Muscle layer of duodenum (tissue), 2 donors: ENCODE results near the gene OPCML.

ENCODE experiments used
- H3K27ac ChIP-seq: one replicate; pipeline ENCODE4 v1.7.0; 2013; ENCODE audit warnings: mild to moderate bottlenecking, low read length
- H3K27me3 ChIP-seq: one replicate; pipeline ENCODE4 v1.7.0; 2013; ENCODE audit warnings: low read depth, mild to moderate bottlenecking, control low read depth, low read length
- H3K36me3 ChIP-seq, 2 donors: one replicate each; pipeline ENCODE4 v1.7.0; 2013; ENCODE audit warnings: low read length in 2 of 2, control low read depth in 1 of 2, mild to moderate bottlenecking in 1 of 2; ENCODE audit not compliant: insufficient read depth in 2 of 2, control insufficient read depth in 1 of 2
- H3K4me1 ChIP-seq, 2 donors: one replicate each; pipeline ENCODE4 v1.7.0; 2013; ENCODE audit warnings: low read length in 2 of 2, mild to moderate bottlenecking in 2 of 2, control low read depth in 1 of 2, moderate library complexity in 1 of 2; ENCODE audit not compliant: insufficient read depth in 2 of 2, control insufficient read depth in 1 of 2
- H3K4me3 ChIP-seq, 2 donors: one replicate each; pipeline ENCODE4 v1.7.0; 2013; ENCODE audit warnings: low read length in 2 of 2, low read depth in 1 of 2, mild to moderate bottlenecking in 1 of 2
- H3K9me3 ChIP-seq, 2 donors: one replicate each; pipeline ENCODE4 v1.7.0; 2013; ENCODE audit warnings: low read length in 2 of 2, control low read depth in 1 of 2, mild to moderate bottlenecking in 1 of 2; ENCODE audit not compliant: control insufficient read depth in 1 of 2
- donor health status: healthy.

The OPCML gene

DNA sequence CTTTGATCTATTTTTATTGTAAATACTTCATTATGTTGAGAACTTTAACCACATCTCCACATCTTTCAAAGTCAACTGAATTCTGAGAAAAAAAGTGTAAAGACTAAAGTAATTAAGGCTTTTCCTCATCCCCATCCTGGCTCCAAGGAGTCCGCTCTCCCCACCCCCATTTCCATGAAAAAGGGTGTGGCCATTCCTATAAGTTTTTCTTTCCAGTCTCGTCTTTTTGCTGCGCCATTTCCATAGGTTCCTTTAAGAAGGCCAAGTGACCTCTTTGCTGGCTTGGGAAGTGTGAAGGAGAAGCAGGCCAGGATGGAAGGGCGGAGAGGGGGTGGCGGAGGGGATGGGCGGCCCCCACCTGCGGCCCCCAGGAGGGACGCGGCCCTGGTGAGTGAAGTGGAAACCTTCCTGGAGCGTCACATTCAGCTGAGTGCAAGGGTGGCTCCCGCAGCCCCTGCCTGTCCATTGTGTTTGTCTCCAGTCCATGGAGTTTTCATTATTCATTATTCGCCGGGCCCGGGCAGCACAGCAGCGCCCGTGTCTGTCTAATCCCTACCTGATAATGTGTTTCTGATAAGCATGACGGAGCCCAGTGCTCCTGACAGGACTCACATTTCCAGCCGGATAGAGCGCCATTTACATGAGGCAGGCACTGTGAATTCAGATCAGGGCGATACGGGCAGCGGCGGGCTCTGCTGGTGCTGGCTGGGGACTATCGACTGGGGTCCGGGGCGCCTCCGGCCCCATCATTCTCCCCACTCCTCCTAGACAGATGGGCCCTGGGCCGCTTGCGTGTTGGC is 739.8 kb downstream of the OPCML start:
- Histone ChIP-seq H3K27ac (no peak overlapping the region), H3K9me3 (no peaks in the 10 kb centered on the region), H3K27me3 (no peaks in the 10 kb centered on the region), H3K36me3 (no peaks in the 10 kb centered on the region), H3K4me1 (no peaks in the 10 kb centered on the region), H3K4me3 (no peak overlapping the region)

DNA sequence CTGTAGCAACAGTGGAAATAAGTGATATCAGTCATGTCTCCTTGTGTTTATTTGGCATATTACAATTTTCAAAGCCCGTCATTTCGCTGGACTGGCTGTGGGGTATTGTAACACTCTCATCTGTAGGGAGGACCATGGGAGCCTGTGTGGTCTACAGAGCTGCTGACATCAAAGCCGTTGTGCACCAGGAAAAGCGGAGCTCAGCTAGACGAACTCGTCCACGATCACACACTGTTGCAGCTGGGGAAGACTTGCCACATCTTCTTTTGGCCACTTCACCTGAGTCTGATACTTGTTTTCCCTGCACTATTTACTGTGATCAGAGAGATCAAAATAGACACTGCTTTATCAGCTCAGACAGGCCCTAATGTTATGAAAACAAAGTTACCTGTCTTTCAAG is 741.3 kb downstream of the OPCML start:
- no peaks in the 10 kb centered on the region for H3K9me3 ChIP-seq
- no peak overlapping the region for H3K4me3 ChIP-seq
- H3K4me1 ChIP-seq = no peaks in the 10 kb centered on the region
- H3K36me3 ChIP-seq = no peaks in the 10 kb centered on the region
- H3K27ac ChIP-seq = no peak overlapping the region
- no peaks in the 10 kb centered on the region for H3K27me3 ChIP-seq

DNA sequence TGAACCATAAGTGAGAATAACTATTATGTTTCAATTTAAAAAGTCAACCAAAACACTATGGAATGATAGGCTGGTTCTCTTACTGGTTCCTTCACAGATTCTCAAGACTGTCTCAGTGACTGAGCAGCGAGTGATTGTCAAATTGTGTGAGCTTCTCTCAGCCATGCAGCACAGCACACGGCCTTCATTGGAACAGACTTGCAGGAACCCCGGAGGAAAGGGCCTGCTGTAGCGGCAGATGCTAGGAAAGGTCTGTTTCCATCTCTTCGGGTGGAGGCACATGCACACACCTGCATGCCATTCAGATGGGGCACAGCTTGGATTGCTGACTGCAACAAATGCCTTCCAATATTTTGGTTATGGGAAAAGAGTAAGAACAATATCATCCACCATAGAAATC is 741.8 kb downstream of the OPCML start:
- no peak overlapping the region for H3K4me3 ChIP-seq
- no peak overlapping the region for H3K27ac ChIP-seq
- no peaks in the 10 kb centered on the region for H3K36me3 ChIP-seq
- H3K4me1 ChIP-seq = no peaks in the 10 kb centered on the region
- H3K27me3 ChIP-seq = no peaks in the 10 kb centered on the region
- no peaks in the 10 kb centered on the region for H3K9me3 ChIP-seq

DNA sequence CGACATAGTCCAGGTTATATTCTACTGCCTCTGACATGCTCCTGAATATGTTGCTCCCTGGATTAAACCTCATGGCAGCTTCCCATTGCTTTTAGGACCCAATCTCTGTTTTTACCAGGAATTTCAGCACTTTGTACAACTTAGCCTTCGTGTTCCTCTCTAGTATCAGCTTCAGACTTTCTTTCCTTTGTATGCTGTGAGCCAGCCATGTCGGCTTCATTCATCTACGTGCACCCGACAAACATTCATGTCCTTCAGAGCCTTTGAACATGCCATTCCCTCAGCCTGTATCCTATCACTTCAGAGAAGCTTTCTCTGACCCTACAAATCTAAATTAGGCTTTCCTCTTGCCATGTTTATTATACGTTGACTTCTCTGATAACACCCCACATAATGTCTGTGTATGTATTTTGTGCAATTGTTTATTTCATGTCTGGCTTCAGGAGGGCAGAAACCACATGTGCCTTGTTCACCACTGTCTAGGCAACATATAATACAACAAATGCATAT is 743.4 kb downstream of the OPCML start:
- no peaks in the 10 kb centered on the region for H3K27me3 ChIP-seq
- no peaks in the 10 kb centered on the region for H3K36me3 ChIP-seq
- no peaks in the 10 kb centered on the region for H3K9me3 ChIP-seq
- H3K4me3 ChIP-seq = no peak overlapping the region
- H3K27ac ChIP-seq = no peak overlapping the region
- H3K4me1 ChIP-seq = no peaks in the 10 kb centered on the region

DNA sequence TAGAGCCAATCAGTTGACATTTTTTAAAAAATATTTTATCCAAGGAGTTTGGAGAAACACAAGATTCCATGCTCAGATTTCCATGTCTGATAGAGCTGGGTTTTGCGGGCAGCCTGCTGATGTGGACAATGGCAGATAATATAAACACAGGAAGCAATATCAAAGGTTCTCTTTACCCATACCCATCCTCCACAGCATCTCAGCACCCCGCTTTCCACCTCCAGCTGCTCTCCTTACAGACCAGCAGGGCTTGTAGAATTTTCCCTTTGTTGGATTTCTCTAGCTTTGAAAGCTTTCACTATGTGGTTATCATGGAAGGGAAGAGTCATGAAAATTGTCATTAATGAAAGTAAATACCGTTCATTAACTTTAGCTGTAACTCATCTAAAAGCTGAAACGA is 746.4 kb downstream of the OPCML start:
- H3K36me3 ChIP-seq = no peaks in the 10 kb centered on the region
- no peaks in the 10 kb centered on the region for H3K27me3 ChIP-seq
- no peak overlapping the region for H3K4me3 ChIP-seq
- H3K27ac ChIP-seq = no peak overlapping the region
- no peaks in the 10 kb centered on the region for H3K4me1 ChIP-seq
- H3K9me3 ChIP-seq = no peaks in the 10 kb centered on the region

DNA sequence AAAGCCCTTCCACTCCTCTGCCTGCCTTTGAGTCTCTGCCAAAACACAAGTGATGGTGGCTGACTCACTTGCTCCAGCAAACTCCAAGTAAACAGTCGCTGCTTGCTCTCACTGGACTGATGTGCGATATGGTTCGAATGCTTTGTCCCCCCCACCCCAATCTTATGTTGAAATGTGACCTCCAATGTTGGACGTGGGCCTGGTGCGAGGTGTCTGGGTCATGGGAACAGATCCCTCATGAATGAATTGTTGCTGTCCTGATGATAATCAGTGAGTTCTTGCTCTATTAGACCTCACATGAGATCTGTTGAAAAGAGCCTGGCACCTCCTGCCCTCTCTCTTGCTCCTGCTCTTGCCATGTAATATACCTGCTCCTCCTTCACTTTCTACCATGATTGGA is 747.9 kb downstream of the OPCML start:
- no peak overlapping the region for H3K4me3 ChIP-seq

DNA sequence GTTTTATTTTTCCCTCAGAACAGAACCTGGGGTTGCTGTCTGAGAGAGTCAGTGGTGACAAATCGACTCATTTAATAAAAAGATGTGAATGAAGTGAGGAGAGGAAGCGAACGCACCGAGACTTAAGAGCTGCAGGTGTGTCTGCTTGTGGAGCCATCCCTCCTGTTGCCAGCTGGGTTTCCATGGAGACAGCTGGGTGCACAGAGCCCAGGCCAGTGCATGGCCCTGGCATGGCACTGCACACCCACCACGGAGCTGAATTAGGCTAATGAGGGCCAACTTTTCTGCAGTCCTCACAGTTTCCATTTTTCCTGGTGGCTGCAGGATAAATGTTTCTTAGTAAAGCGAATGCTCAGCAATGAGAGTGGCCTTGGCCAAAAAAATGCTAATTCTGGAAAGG is 750.2 kb downstream of the OPCML start:
- no peaks in the 10 kb centered on the region for H3K27me3 ChIP-seq
- H3K27ac ChIP-seq = no peak overlapping the region

More for the DNA sequence above, 747.9 kb downstream of the OPCML start:
- H3K27me3 ChIP-seq = no peaks in the 10 kb centered on the region
- H3K36me3 ChIP-seq = no peaks in the 10 kb centered on the region
- H3K27ac ChIP-seq = no peak overlapping the region
- no peaks in the 10 kb centered on the region for H3K4me1 ChIP-seq
- H3K9me3 ChIP-seq = no peaks in the 10 kb centered on the region

DNA sequence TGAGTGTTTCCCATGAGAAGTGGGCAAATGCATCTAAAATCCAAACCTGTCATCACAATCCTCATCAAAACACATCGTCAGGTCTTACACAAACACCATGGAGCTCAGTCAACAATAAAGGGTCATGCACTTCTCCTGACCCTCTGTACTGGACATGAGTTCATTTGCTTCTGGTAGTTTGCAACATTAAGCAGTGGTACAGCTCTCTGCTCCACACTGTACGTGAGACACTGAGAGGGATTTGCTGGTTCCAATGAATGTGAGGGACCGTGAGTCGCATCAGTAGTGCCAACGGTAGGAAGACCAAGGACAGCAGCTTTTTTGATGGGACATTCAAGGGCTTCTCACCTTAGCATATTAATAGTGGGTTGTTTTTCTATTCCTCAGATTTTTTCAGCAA is 752.3 kb downstream of the OPCML start:
- no peaks in the 10 kb centered on the region for H3K36me3 ChIP-seq
- H3K27me3 ChIP-seq = no peaks in the 10 kb centered on the region
- H3K27ac ChIP-seq = no peak overlapping the region
- no peaks in the 10 kb centered on the region for H3K4me1 ChIP-seq
- H3K9me3 ChIP-seq = no peaks in the 10 kb centered on the region
- H3K4me3 ChIP-seq = no peak overlapping the region

More for the DNA sequence above, 750.2 kb downstream of the OPCML start:
- H3K4me1 ChIP-seq = no peaks in the 10 kb centered on the region
- no peak overlapping the region for H3K4me3 ChIP-seq
- no peaks in the 10 kb centered on the region for H3K36me3 ChIP-seq
- H3K9me3 ChIP-seq = no peaks in the 10 kb centered on the region

DNA sequence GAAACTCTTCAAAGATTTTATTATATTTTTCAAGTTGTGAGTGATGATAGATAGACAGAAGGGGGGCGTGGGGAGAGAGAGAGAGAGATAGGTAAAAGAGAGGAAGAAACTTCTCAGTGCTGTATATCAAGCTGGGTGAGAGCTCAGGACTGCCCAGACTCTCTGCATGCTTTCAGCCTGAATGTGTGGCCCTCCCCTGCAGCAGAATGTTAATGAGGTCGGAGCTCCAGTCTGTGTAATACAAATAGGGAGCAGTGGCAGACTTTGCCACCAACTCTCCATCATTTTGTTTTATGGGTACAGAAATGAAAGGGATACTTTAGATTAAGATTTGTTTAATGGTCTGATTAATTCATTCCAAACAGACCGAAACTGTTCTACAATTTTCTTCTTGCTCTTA is 752.8 kb downstream of the OPCML start:
- no peaks in the 10 kb centered on the region for H3K9me3 ChIP-seq
- no peaks in the 10 kb centered on the region for H3K27me3 ChIP-seq
- H3K27ac ChIP-seq = no peak overlapping the region
- H3K36me3 ChIP-seq = no peaks in the 10 kb centered on the region
- H3K4me3 ChIP-seq = no peak overlapping the region
- H3K4me1 ChIP-seq = no peaks in the 10 kb centered on the region

DNA sequence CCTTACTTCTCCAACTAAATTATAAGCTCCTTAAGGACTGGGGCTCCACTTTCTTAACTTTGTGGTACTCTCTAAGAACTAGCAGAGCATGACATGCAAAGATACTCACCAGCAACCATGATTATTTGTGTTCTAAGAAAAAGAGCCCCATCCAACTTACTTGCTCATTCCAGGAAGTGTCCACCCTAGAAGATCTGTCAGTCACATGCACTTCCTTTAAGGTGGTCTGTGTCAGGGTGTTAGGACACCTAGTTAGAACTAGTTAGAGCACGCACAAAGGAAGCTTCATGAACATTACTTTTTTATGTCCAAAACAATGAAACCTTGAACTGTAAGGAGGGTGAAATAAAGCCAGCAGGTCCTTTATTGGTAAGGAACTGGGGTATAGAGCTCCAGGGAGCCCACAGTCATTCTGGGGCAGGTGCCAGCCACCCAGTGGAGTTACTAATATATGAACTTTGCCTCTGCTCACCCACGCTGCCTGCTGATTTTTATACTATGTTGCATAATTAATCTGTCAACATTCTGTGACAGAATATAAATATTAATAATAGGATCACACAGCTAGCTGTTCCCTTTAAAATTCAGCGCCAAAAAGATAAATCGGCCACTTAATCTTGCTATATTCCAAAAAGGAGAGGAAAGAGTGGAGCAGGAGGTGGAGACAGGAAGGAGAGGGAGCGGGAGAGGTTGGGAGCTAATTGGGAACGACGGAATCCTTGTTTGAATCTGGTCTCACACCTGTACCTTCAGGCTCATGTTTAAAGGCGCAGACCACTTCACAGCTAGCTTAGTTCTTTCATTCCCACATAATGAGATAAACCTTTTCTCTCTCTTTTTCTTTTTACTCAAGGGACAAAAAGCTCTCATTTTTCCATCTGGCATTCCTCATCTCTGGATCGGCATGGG is 755.0 kb downstream of the OPCML start:
- Histone ChIP-seq H3K27me3 (no peaks in the 10 kb centered on the region), H3K27ac (no peak overlapping the region), H3K9me3 (no peaks in the 10 kb centered on the region), H3K4me1 (no peaks in the 10 kb centered on the region), H3K4me3 (no peak overlapping the region), H3K36me3 (no peaks in the 10 kb centered on the region)

DNA sequence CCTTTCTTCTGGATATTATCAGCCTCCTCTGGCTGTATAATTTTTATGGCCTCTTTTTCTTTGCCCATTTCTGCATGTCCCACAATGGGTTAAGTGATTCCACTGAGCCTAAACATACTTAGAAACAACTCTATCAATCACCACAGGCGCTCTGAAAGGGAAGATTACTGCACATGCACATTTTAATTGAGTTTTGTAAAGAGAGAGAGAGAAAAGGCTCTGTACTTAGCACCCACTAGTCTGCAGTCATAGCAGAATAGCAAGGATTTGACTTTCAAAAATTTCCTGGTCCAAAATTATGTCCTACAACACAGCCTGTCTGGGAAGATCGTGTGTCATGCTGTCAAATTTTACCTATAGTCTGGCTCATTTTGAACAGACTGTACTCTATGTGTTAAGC is 758.5 kb downstream of the OPCML start:
- no peaks in the 10 kb centered on the region for H3K9me3 ChIP-seq
- no peak overlapping the region for H3K27ac ChIP-seq
- H3K27me3 ChIP-seq = no peaks in the 10 kb centered on the region
- no peaks in the 10 kb centered on the region for H3K36me3 ChIP-seq
- H3K4me3 ChIP-seq = no peak overlapping the region
- no peaks in the 10 kb centered on the region for H3K4me1 ChIP-seq
